GM21423 (cell line): ENCODE measurements around the gene RITA1.
"Not testable (repeated sequence)": the region's sequence is repeated elsewhere in the genome, so short reads cannot be mapped to it uniquely, and the experiment has no call there.

ENCODE experiments used
- ATAC-seq: cut with Tn5 transposase; IDR thresholded peaks from one replicate; pipeline ENCODE4 v1.9.1; 2021; ENCODE audit warnings: mild to moderate bottlenecking, moderate library complexity; ENCODE audit not compliant: unreplicated experiment

RITA1 gene

DNA sequence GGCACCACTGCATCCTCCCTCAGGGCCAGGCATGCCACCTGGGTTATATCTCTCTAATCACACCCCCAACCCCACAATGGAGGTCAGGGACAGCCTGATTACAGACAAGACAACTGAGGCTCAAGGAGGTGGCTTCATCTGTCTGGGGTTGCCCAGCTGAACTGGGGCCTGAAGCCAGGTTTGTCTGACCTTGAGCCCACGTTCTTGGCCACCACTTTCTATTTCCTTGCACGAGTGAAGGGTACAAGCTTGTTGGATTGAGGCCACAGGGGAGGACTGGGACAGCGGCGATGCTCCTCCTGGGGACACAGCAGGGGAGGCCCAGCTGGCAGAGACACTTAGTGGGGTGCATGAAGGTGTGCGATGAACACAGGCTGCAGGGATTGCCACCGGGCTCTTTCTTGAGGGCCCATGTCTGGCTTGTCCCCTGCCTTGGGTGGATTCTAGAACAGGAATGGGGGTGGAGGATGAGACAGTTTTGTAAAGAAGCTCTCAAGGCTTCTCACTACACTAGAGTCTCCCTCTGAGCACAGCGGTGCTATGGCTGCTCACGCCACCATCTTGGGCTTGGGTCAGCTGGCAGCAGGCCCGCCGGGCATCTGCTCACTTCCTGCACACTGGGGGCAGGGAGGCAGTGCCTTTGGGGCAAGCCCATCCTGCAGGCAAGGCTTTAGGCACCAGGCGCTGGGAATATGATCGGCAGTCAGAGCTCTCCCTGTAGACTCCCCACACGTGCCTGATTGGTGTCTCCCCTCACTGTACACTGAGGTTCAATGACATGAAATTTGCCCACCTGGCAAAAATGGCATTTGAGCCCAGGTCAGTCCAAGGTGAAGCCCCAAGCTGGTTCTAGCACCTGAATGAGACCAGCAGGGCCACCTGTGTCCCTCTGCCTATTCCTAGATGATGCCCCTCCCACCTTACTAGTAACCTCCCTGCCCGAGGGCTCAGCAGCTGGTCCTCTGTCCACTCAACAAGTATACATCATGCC lies 16.0 kb downstream of the RITA1 start:
- ATAC-seq = no peak

DNA sequence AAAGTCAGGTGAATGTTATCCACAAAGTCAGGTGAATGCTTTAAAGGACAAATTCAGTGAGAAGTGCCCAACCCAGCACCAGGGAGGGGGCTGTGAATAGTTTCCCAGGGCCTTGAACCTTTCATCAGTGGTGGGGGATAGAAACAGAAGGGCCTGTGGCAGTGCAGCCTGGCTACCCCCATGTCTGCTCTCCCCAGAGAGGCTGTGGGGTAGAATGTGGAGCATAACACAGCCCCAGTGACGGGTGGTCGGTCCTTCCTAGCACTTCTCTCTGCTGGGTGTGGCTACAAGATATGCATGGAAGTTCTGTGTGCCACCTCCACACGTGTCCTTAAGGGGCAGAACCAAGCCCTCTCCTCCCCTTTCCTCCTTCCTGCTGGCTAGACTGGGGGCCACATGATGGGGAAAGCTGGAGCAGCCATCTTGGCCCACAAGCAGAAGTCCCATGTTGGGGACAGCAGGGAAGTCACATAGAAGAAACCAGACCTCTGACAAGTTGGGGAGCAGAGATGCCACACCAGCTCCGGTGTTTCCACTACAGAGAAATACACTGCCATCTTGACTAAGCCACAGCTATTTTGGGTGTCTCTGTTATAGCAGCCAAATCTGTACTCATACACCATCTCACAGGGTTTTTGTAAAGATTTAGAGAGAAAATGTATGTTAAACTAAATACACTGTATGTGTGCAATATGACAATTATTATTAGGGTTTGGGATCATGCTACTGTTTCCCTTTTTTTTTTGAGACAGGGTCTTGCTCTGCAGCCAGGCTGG lies 17.0 kb downstream of the RITA1 start:
- no peak for ATAC-seq

DNA sequence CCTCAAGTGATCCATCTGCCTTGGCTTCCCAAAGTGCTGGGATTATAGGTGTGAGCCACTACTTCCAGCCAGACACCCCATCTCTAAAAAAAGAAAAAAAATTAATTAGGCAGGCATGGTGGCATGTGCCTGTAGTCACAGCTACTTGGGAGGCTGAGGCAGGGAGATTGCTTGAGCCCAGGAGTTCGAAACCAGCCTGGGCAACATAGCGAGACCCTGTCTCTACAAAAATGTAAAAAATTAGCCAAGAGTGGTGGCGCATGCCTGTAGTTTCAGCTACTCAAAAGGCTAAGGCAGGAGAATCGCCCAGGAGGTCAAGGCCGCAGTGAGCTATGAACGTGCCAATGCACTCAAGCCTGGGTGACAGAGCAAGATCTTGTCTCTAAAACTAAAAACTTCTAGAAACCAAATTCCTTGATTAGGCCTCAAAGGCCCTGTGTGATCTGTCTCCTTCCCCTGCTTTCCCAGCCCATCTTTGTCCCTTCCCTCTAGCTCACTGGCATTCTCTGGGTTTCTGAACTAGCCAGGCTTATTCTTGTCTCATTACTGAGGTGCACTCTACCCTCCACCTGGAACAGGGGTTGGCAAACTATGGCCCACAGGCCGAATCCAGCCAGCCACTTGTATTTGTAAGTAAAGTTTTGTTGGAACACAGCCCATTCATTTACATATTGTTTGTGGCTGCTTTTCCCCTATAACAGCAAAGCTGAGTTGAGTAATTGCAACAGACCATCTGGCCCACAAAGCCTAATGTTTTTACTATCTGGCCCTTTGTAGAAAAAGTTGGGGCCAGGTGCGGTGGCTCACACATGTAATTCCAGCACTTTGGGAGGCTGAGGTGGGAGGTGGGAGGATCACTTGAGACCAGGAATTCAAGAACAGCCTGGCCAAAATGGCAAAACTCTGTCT lies 18.6 kb downstream of the RITA1 start:
- ATAC-seq = no peak

GRCh38 chr12:113204804-113205203 lies 19.3 kb downstream of the RITA1 start:
- ATAC-seq = no peak

DNA sequence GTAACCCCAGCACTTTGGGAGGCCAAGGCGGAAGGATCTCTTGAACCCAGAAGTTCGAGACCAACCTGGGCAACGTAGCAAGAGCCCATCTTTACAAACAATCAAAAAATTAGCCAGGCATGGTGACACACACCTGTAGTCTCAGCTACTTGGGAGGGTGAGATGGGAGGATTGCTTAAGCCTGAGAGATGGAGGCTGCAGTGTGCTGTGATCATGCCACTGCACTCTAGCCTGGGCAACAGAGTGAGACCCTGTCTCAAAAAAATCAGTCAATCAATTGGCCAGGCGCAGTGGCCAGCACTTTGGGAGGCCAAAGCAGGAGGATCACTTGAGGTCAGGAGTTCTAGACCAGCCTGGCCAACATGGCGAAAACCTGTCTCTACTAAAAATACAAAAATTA lies 21.3 kb downstream of the RITA1 start:
- ATAC-seq = not testable (repeated sequence)

GRCh38 chr12:113207613-113208040 lies 22.1 kb downstream of the RITA1 start:
- peak; percentile 1 for ATAC-seq

- ATAC-seq = peak; percentile 79
Observed at GRCh38 chr12:113208041-113208934, 22.8 kb downstream of the RITA1 start.

GRCh38 chr12:113211160-113211559 lies 25.6 kb downstream of the RITA1 start:
- no peak for ATAC-seq

GRCh38 chr12:113214895-113215400 lies 29.4 kb downstream of the RITA1 start:
- ATAC-seq = peak; percentile 57

DNA sequence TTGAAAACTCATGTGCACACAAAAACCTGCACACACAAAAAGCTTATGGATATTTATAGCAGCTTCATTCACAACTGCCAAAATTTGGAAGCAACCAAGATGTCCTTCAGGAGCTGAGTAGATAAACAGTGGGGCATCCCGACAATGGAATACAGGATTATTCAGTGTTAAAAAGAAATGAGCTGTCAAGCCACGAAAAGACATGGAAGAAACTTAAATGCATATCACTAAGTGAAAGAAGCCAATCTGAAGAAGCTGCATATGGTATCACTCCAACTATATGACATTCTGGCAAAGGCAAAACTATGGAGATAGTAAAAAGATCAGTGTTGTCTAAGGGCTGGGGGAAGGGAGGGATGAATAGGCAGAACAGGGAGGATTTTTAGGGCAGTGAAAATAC lies 30.5 kb downstream of the RITA1 start:
- ATAC-seq = no peak

DNA sequence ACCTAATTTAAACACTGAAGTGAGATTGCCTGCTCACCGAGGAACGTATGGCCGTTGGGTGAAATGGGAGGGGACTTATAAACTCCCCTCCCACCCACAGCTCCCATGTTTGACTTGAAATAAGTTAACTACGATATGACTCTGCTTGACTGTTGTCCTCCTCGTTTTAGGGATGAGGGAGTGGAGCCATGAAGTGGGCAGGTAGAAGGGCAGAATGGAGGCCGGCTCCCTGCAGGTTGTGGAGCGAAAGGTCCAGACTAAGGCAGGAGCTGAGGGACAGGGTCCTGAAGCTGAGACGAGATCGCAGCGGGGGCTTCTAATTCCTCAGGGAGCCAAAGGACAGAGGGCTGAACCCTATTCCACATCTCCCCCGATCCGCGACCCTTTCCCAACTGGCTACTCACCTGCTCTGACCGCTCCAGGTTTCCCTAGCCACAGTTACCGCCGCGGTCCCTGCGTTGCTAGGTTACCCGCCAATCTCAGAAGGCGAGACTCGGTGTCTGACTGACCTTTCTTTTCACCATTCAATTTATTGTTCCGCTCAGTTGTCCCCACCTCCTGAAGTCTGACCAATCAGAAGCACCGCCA lies 35.2 kb downstream of the RITA1 start:
- peak; percentile 1 for ATAC-seq

GRCh38 chr12:113221181-113221996 lies 35.9 kb downstream of the RITA1 start, which contains the start of gene TPCN1:
TSS of gene TPCN1 (plus strand) at chr12:113221464. CDS start at chr12:113226853, 5,389 bp downstream.
- peak; percentile 88 for ATAC-seq

DNA sequence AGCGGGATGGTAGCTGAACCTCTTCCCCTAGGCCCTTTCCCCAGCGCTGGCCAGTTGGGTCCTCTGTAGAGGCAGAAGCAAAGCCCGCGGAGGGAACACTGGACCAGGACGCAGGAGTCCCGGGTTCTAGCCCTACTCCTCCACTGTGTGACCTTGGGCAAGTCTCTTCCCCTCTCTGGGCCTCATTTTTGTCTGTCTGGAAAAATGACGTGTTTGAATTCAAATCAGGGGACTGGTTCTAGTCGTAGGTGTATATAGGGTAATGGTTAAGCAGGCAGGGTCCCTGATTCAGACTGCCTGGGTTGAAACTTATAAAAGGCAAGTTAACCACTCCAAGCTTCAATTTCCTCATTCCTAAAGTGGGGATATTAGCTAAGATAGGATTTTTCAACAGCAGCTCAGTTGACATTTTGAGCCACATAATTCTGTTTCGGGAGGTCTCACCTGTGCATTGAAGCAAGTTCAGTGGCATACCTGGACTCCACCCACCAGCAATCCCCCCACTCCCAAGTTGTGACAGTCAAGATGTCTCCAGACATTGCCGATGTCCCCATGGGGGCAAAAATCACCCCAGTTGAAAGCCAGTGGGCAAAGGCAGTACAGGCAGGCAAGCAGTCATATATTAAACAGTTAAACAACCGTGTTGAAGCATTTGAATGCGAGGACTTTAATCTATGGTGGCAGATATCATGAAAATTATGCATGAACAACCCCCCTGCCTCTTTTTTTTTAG lies 36.6 kb downstream of the RITA1 start:
- ATAC-seq = peak; percentile 0

DNA sequence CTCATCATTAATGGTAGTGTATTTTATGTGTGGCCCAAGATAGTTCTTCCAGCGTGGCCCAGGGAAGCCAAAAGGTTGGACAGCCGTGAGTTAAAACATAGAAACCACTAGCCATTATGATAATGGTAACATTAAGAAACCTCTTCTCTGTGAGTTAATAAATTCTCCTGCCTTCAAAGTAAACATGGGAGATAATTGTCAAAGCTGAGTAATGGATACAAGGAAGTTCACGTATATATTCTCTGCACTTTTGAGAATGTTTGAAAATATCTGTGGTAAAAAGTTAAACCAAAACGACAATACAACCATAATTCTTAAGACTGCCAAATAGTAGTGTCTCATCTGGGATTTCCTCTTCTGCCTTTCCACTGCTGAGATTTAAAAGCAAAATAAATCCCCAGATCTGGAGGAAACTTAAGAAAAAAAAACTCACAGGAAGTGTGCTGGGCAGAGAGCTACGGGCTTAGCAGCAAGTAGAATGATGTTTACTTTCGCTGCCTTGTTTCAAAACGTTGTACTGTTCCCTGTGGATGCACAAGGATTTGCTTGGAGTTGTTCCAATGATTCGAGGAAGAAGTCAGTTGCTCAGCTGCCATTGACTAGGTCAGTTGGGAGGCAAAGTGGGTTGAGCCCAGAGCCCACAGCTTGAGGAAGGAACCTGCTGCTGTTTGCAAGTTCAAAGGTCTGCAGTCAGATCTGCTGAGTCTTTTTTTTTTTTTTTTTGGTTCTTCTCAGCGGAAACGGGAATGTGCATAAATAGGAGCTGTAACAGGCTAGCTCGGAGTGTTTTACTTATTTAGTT lies 37.4 kb downstream of the RITA1 start:
- no peak for ATAC-seq

GRCh38 chr12:113224955-113225354 lies 39.4 kb downstream of the RITA1 start:
- ATAC-seq = no peak

DNA sequence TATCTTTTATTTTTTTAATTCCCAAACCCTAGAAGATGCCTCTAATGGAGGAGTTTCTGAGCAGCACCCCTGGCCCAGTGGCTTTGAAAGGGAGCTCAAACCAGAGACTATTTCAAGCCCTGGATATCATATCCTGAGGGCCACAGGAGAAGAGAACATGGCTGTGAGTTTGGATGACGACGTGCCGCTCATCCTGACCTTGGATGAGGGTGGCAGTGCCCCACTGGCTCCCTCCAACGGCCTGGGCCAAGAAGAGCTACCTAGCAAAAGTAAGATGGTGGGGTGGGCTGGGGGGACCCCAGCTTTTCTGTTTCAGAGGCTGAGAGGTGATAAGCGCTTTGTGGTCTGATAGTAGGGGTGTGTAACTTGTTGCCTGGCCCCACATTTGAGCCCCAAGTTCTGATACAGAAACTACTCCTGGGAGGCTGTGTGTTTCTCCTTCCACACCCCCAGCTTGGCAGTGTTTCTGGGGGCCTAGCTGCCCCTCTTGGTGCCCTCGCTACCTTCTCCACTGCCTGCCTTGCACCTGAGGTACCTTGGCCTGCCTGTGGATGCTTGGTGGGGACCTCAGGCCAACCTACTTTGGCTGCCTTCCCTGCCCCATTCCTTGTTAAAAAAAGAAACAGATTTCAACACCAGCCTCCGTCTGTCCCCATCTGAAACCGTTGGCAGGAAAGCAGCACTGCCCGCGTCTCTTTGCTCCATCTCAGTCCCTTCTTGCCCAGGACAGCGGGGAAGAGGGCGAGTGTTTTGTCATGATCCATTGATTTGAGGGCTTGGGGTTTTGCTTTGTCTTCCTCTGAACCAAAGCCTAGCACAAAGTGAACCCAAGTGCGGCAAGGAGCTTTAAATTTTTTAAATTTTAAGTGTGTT lies 41.4 kb downstream of the RITA1 start:
- no peak for ATAC-seq
